HEK293 (cell line): ENCODE measurements around the gene HOXB8.

Experiments used
- CTCF ChIA-PET: fragments of 350-600 bp; formaldehyde crosslinking; extraction: SDS; loops from one replicate; lab custom pipeline; 2021; ENCODE audit warnings: antibody characterized with exemption; lab: Yijun Ruan, JAX
- POLR2A ChIA-PET: fragments of 300-600 bp; formaldehyde crosslinking; extraction: SDS; loops from one replicate; lab custom pipeline; 2020; ENCODE audit warnings: antibody characterized with exemption, inconsistent platforms; lab: Yijun Ruan, JAX
- H3K27ac ChIP-seq: fragments of 200-500 bp; sonication (Bioruptor generic); 2 replicates; pipeline ENCODE4 v1.5.1; 2014; ENCODE audit warnings: low read depth, low read length, control low read depth, inconsistent platforms; ENCODE audit errors: extremely low read depth
- H3K36me3 ChIP-seq, 2 experiments: fragments of 200-500 bp in 1 of 2; sonication (Bioruptor generic) in 1 of 2; 1 replicate in 1 of 2; 2 replicates in 1 of 2; pipeline ENCODE4 v1.5.1; 2014 to 2017; ENCODE audit warnings: inconsistent platforms in 2 of 2, low read length in 2 of 2; ENCODE audit not compliant: control insufficient read depth in 2 of 2, insufficient read depth in 1 of 2
- H3K4me1 ChIP-seq: fragments of 200-500 bp; sonication (Bioruptor generic); 2 replicates; pipeline ENCODE4 v1.5.1; 2014; ENCODE audit warnings: mild to moderate bottlenecking, low read length, inconsistent platforms; ENCODE audit not compliant: control insufficient read depth, insufficient read depth
- H3K4me3 ChIP-seq: 2 replicates; pipeline ENCODE4 v1.5.1; 2011; ENCODE audit warnings: low read depth, mild to moderate bottlenecking, control low read depth, low read length, moderate library complexity
- H3K9me3 ChIP-seq: fragments of 200-500 bp; sonication (Bioruptor generic); 2 replicates; pipeline ENCODE4 v1.5.1; 2014; ENCODE audit warnings: low read depth, low read length, inconsistent platforms; ENCODE audit not compliant: control insufficient read depth, insufficient read depth
- CTCF ChIP-seq: fragments of 450-650 bp; formaldehyde crosslinking; IDR thresholded peaks from 2 replicates; pipeline ENCODE4 v1.5.1; 2016; ENCODE audit warnings: missing biosample characterization, missing genetic modification characterization
- FEZF1 ChIP-seq: fragments of 450-650 bp; formaldehyde crosslinking; IDR thresholded peaks from 2 replicates; pipeline ENCODE4 v1.5.1; 2016; ENCODE audit warnings: missing biosample characterization, missing genetic modification characterization
- OVOL3 ChIP-seq: fragments of 450-650 bp; formaldehyde crosslinking; IDR thresholded peaks from 2 replicates; pipeline ENCODE4 v1.5.1; 2016; ENCODE audit warnings: missing biosample characterization, missing genetic modification characterization
- PATZ1 ChIP-seq: fragments of 450-650 bp; formaldehyde crosslinking; IDR thresholded peaks from 2 replicates; pipeline ENCODE4 v1.5.1; 2016; ENCODE audit warnings: missing biosample characterization, missing genetic modification characterization
- PBX3 ChIP-seq: sonication (generic); formaldehyde crosslinking; IDR thresholded peaks from 2 replicates; pipeline ENCODE4 v1.8.1; 2022; ENCODE audit warnings: mild to moderate bottlenecking, moderate library complexity, missing genetic modification reagents
- SP7 ChIP-seq: fragments of 450-650 bp; formaldehyde crosslinking; IDR thresholded peaks from 2 replicates; pipeline ENCODE4 v1.5.1; 2016; ENCODE audit warnings: missing biosample characterization, missing genetic modification characterization
- ZBTB6 ChIP-seq: fragments of 450-650 bp; formaldehyde crosslinking; IDR thresholded peaks from 2 replicates; pipeline ENCODE4 v1.5.1; 2017; ENCODE audit warnings: missing biosample characterization, missing genetic modification characterization
- ZNF10 ChIP-seq: fragments of 450-650 bp; formaldehyde crosslinking; IDR thresholded peaks from 2 replicates; pipeline ENCODE4 v1.5.1; 2017; ENCODE audit warnings: missing biosample characterization, missing genetic modification characterization
- ZNF2 ChIP-seq: fragments of 450-650 bp; formaldehyde crosslinking; IDR thresholded peaks from 2 replicates; pipeline ENCODE4 v1.5.1; 2016; ENCODE audit warnings: missing biosample characterization, missing genetic modification characterization
- ZNF211 ChIP-seq: fragments of 450-650 bp; formaldehyde crosslinking; IDR thresholded peaks from 2 replicates; pipeline ENCODE4 v1.5.1; 2016; ENCODE audit warnings: low read depth, missing biosample characterization, missing genetic modification characterization
- ZNF391 ChIP-seq: fragments of 450-650 bp; formaldehyde crosslinking; IDR thresholded peaks from 2 replicates; pipeline ENCODE4 v1.5.1; 2016; ENCODE audit warnings: low read depth, missing biosample characterization, missing genetic modification characterization, borderline replicate concordance
- ZNF426 ChIP-seq: fragments of 450-650 bp; formaldehyde crosslinking; IDR thresholded peaks from 2 replicates; pipeline ENCODE4 v1.5.1; 2017; ENCODE audit warnings: missing biosample characterization, missing genetic modification characterization, mild to moderate bottlenecking, inconsistent platforms, moderate library complexity
- ZNF548 ChIP-seq: fragments of 450-650 bp; formaldehyde crosslinking; IDR thresholded peaks from 2 replicates; pipeline ENCODE4 v1.5.1; 2016; ENCODE audit warnings: missing biosample characterization, missing genetic modification characterization
- ZNF596 ChIP-seq: fragments of 450-650 bp; IDR thresholded peaks from 2 replicates; pipeline ENCODE4 v1.5.0; 2018; ENCODE audit warnings: missing biosample characterization, mild to moderate bottlenecking, missing genetic modification characterization, moderate library complexity
- ZNF600 ChIP-seq: fragments of 450-650 bp; formaldehyde crosslinking; IDR thresholded peaks from 2 replicates; pipeline ENCODE4 v1.5.1; 2016; ENCODE audit warnings: missing biosample characterization, missing genetic modification characterization
- ZNF654 ChIP-seq: fragments of 450-650 bp; formaldehyde crosslinking; IDR thresholded peaks from 2 replicates; pipeline ENCODE4 v1.5.1; 2016; ENCODE audit warnings: low read depth, missing biosample characterization, missing genetic modification characterization
- ZNF843 ChIP-seq: fragments of 450-650 bp; formaldehyde crosslinking; IDR thresholded peaks from 2 replicates; pipeline ENCODE4 v1.5.1; 2016; ENCODE audit warnings: missing biosample characterization, missing genetic modification characterization
- ZSCAN30 ChIP-seq: fragments of 450-650 bp; IDR thresholded peaks from 2 replicates; pipeline ENCODE4 v1.5.1; 2018; ENCODE audit warnings: missing biosample characterization, mild to moderate bottlenecking, missing genetic modification characterization, moderate library complexity
- ZSCAN4 ChIP-seq: fragments of 450-650 bp; formaldehyde crosslinking; IDR thresholded peaks from 2 replicates; pipeline ENCODE4 v1.5.1; 2017; ENCODE audit warnings: missing biosample characterization, missing genetic modification characterization

The HOXB8 gene

GRCh38 chr17:48600244-48601098 is 14.6 kb downstream of the HOXB8 start (continued):
- no peak for TF ChIP-seq ZNF426
- no peak for TF ChIP-seq ZNF211 (tag by site-specific recombination)
- peak; percentile 93 for TF ChIP-seq ZSCAN4 (tag by site-specific recombination)
- peak; percentile 50; the same call in 1 of the 2 replicates for TF ChIP-seq PBX3 (CRISPR knock-in tag)
- no peak for TF ChIP-seq ZNF10
- peak; percentile 8; the same call in 1 of the 2 replicates for TF ChIP-seq ZNF843
- no peak for TF ChIP-seq ZNF548
- TF ChIP-seq ZNF596 (tag by site-specific recombination), result peak; percentile 56; the same call in 1 of the 2 replicates
- 0 out of 2 replicates have a peak, but pooled peaks have one; percentile 26 for TF ChIP-seq OVOL3 (tag by site-specific recombination)
- peak; percentile 2; the same call in 1 of the 2 replicates for TF ChIP-seq ZNF2 (tag by site-specific recombination)
- TF ChIP-seq ZNF391 (tag by site-specific recombination), result peak; percentile 72; the same call in 1 of the 2 replicates
- TF ChIP-seq ZNF654 (tag by site-specific recombination), result no peak
- peak; percentile 76 for TF ChIP-seq FEZF1 (tag by site-specific recombination)
- peak; percentile 88 for TF ChIP-seq ZNF600 (tag by site-specific recombination)
- peak; percentile 16; the same call in 1 of the 2 replicates for TF ChIP-seq SP7
- peak; percentile 66 for TF ChIP-seq PATZ1 (tag by site-specific recombination)
- TF ChIP-seq CTCF (tag by site-specific recombination), result peak; percentile 33; the same call in 1 of the 2 replicates

- peak overlapping the region; percentile 87 for H3K27ac ChIP-seq
- POLR2A ChIA-PET, result interaction anchor here (0.7 kb wide), 1 partner anchor 11 kb away, joined by 3 read pairs; no protein-coding TSS in a partner anchor
- TF ChIP-seq ZSCAN30 (tag by site-specific recombination) (no peak), ZBTB6 (peak; percentile 60; the same call in 1 of the 2 replicates)
- no peak overlapping the region for H3K4me3 ChIP-seq
- CTCF ChIA-PET, result interaction anchor here (1.9 to 2.2 kb wide), 2 partner anchors 10 to 336 kb away, joined by 4 to 6 read pairs; no protein-coding TSS in a partner anchor
- peaks cover 5 to 33% of the 10 kb centered on the region in 2 experiments; a peak in 1 of 3 replicates for H3K36me3 ChIP-seq
- peaks cover 39% of the 10 kb centered on the region for H3K4me1 ChIP-seq
- H3K9me3 ChIP-seq, result no peaks in the 10 kb centered on the region
Observed at GRCh38 chr17:48599354-48599753, 15.7 kb downstream of the HOXB8 start.
